HG02981 (cell line): Measurements from ENCODE around the gene SLC11A1.

ENCODE experiments used
- ATAC-seq: cut with Tn5 transposase; IDR thresholded peaks from one replicate; pipeline ENCODE4 v1.9.1; 2021; ENCODE audit warnings: mild to moderate bottlenecking, moderate library complexity; ENCODE audit not compliant: unreplicated experiment

Gene SLC11A1

GRCh38 chr2:218381916-218382366 is at the start of gene SLC11A1:
Gene SLC11A1, plus strand, starts transcription at chr2:218382273. Its CDS starts 96 bp downstream, at chr2:218382369.
- no peak for ATAC-seq

DNA sequence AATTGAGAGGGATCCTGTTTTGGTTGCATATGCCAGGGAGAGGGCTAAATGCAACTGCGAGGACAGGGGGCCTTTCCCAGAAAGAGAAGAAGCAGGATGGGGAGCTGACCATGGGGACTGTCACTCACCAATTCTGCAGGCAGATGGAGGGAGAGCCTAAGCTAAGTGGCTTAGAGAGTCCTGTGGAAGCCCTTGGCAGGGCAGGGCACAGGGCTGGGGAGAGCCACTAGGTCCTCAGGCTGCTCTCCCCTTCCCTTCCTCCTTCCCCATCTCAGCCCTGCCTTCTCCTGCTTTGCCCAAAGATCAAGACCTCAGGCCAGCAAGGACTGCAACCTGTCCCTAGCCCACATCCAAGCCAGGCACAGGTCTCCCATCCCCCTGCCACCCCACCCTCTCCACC is 49.8 kb upstream of the SLC11A1 start:
- ATAC-seq = no peak

GRCh38 chr2:218332920-218333645 is 49.0 kb upstream of the SLC11A1 start:
- ATAC-seq = no peak

GRCh38 chr2:218334531-218334930 is 47.5 kb upstream of the SLC11A1 start:
- ATAC-seq = no peak

DNA sequence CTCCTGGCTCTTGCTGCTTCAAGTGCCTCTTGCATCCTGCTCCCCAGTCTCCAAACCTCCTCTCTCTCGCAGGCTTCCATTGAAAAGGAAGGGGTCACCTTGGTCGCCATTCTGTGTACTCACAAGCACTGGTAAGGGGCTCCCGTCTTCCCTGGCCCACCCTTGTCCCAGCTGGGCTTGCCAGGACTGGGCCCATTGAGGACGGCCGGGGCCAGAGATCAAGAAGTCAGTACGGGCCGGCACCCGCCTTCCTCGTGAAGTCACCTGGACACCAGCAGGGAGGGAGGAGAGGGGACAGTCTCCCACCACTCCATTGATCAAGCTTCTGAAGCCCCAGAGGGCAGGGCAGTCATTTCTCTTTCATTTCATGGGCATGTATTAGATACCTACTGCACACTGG is 41.4 kb upstream of the SLC11A1 start:
- ATAC-seq = no peak

- ATAC-seq = no peak
These were observed 40.7 kb upstream of the SLC11A1 start for GRCh38 chr2:218341381-218341780.

DNA sequence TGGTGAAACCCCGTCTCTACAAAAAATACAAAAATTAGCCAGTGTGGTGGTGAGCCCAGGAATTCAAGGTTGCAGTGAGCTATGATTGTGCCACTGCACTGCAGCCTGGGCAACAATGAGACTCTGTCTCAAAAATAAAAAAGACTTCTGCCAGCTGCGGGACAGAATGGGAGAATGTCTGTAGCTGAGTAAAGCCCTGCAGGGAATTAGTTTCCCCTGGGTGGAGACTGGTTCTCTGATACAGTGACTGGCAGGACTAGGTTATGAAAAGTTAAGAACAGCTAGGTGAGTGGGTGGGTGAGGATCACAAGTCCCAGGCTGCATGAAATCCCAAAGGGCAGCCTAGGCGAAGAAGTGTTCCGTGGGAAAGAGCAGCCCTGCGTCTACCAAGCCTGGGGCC is 39.2 kb upstream of the SLC11A1 start:
- ATAC-seq = no peak

- no peak for ATAC-seq
These were observed 38.5 kb upstream of the SLC11A1 start for GRCh38 chr2:218343591-218343990.

DNA sequence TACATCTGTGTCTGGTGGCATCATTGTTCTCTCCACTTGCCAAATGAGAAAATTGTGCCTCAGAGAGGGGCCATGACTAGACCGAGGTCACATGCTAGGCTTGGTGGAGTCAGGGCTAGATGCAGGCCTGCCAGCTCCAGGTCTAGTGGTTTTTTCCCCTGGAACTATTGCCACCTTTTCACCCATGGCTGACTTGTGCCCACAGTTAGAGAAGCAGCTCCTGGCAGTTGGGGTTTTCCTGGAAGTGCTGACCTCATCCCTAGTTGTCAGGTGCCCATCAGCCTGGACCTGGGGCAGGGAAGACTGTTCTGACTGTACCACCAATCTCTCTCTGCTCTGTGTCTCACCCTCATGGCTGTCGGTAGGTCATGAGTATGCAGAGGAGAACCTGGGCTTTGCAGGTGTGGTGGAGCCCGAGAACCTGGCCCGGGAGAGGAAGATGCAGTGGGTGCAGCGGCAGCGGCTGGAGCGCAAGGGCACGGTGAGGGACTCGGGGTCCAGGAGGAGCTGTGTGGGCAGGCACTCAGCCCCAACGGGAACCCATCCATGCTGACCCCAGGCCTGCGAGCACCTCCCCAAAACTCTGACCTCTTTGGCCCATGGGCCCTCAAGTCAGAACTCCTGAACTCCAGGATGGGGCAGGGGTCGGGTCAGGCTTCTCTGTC is 37.9 kb upstream of the SLC11A1 start:
- no peak for ATAC-seq

GRCh38 chr2:218344755-218345417 is 37.2 kb upstream of the SLC11A1 start:
- no peak for ATAC-seq

- no peak for ATAC-seq
These were observed 36.4 kb upstream of the SLC11A1 start for GRCh38 chr2:218345491-218346236.

DNA sequence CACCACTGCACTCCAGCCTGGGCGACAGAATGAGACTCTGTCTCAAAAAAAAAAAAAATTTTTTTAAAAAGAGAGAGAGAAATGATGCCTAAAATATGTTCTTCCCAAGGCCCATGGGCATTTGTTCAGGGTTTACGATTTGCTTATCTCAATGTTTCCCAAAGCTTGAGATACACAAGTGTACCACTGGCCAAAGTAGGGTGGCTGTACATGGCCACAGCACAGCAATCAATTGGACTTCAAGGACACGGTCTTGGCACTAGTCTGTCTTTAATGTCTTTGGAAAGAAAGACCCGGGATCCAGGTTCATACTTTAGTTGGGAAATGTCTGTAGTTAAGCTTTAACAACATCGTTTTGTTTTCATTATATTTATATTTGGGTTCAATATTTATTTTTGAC is 34.9 kb upstream of the SLC11A1 start:
- no peak for ATAC-seq

DNA sequence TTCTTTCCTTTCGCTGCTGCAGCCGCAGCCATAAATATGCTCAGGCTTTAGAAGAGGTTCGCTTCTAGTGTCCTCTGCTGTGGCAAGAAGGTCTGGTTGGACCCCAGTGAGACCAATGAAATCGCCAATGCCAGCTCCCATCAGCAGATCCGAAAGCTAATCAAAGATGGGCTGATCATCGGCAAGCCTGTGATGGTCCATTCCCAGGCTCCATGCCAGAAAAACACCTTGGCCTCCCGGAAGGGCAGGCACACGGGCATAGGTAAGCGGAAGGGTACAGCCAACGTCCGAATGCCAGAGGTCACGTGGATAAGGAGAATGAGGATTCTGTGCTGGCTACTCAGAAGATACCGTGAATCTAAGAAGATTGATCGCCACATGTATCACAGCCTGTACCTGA is 28.0 kb upstream of the SLC11A1 start:
- ATAC-seq = no peak

DNA sequence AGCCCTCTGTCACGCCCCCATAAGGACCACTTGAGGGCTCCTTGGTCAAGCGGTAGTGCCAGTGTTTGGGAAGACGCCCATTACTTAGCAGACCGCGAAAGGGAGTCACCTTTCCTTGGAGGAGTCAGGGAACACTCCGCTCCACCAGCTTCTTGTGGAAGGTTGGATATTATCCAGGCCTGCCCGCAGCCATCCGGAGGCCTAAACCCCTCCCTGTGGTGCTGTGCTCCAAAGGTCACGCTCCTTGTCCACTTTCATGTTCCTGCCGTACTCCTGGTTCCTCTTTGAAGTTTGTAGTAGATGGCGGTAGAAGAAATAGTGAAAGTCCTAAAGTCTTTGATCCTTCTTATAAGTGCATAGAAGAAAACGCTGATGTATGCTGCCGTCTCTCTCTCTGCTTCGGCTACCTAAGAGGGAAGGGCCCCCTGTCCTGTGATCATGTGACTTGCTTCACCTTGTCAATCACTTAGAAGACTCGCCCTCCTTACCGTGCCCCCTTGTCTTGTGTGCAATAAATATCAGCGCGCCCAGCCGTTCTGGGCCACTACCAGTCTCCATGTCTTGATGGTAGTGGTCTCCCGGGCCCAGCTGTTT is 27.1 kb upstream of the SLC11A1 start:
- no peak for ATAC-seq

- ATAC-seq = no peak
These were observed 24.6 kb upstream of the SLC11A1 start for GRCh38 chr2:218357236-218358177.

- ATAC-seq = no peak
These were observed 21.6 kb upstream of the SLC11A1 start for GRCh38 chr2:218360453-218360852.

DNA sequence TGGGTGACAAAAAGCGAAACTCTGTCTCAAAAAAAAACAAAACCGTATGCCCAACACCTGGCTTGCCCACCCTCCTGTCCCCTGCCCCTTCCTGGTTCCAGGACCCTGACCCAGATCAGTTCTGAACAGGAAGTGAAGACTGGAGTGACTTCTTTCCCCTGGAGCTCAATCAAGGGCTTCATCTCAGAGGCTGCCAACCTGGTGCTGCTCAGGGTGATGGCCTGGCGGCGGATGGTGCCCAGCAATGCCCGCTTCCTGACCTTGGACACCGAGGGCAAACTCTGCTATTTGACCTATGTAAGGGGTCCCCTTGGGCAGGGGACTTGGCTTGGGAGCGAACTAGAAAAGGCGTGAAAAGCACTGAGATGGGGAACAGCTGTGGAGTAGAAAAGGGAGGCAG is 19.5 kb upstream of the SLC11A1 start:
- ATAC-seq = no peak

- ATAC-seq = no peak
These were observed 18.3 kb upstream of the SLC11A1 start for GRCh38 chr2:218363736-218364135.

DNA sequence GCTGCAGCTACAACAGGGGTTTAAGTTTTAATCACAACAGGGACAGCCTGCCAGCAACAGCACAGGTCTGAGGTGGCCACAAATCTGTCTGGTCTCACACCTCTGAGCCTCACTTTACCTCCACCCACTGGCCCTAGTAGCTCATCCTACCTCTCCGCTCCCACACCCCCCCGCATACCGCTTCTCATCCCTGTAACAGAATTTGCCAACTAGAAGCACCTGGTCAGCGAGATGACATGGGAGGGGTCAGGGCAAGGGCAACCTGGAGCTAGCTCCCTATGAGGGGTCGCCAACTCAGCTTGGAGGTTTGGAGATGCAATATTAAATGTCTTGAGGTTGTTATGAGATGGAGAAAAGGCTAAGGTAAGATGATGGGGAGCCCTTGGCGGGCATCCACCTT is 17.9 kb upstream of the SLC11A1 start:
- no peak for ATAC-seq
